H1 (cell line): ENCODE results near the gene CCDC102A. TPM values are rescaled to one million over a fixed set of nuclear protein-coding genes. Genes with fewer than 3 reads are reported as not detected.

Experiments used
- CBX5 ChIP-seq: fragments of 300-800, 300-1000 bp; sonication (generic); IDR thresholded peaks from 2 replicates; pipeline ENCODE4 v1.7.1; 2016; ENCODE audit warnings: antibody characterized with exemption, low read length, low read depth
- CHD2 ChIP-seq: IDR thresholded peaks from 2 replicates; pipeline ENCODE4 v1.6.1; 2012; ENCODE audit warnings: low read length, improper control_type of control experiment
- NANOG ChIP-seq: IDR thresholded peaks from 2 replicates; pipeline ENCODE4 v1.6.1; 2011; ENCODE audit warnings: low read length, low read depth, mild to moderate bottlenecking, inconsistent platforms; ENCODE audit not compliant: insufficient read depth, poor library complexity, severe bottlenecking
- ZNF274 ChIP-seq: IDR thresholded peaks from 2 replicates; pipeline ENCODE4 v1.7.0; 2012; ENCODE audit warnings: low read length, borderline replicate concordance; ENCODE audit errors: extremely low read depth
- polyA plus RNA-seq, 7 experiments: library from polyadenylated mRNA; depleted of rRNA in 3 of 7; stranded (reverse) in 5 of 7; unstranded in 2 of 7; fragments of >200 nt in 5 of 7; fragments of 200-250 nt in 2 of 7; gene quantifications; 1 replicate in 5 of 7; 2 replicates in 1 of 7; 4 replicates in 1 of 7; pipeline versions ENCODE4 v1.2.1 to v1.2.3, GENCODE V29; 2011 to 2013; ENCODE audit warnings: missing spikeins in 2 of 7, mixed read lengths in 2 of 7
- total RNA-seq: library from RNA; stranded (reverse); fragmentation: NEBNext Ultra II Directional; extraction: Animal tissue kit (Norgen Biotek cat#: 25700); gene quantifications from 2 replicates; pipeline ENCODE4 v1.2.1, GENCODE V29; 2021

The CCDC102A gene
- total and polyA plus RNA-seq, 2 of the 8 experiments (the other 6 are each of a cell fraction or from before 2014, with no cell fraction given) = 4.0 to 7.5 TPM

DNA sequence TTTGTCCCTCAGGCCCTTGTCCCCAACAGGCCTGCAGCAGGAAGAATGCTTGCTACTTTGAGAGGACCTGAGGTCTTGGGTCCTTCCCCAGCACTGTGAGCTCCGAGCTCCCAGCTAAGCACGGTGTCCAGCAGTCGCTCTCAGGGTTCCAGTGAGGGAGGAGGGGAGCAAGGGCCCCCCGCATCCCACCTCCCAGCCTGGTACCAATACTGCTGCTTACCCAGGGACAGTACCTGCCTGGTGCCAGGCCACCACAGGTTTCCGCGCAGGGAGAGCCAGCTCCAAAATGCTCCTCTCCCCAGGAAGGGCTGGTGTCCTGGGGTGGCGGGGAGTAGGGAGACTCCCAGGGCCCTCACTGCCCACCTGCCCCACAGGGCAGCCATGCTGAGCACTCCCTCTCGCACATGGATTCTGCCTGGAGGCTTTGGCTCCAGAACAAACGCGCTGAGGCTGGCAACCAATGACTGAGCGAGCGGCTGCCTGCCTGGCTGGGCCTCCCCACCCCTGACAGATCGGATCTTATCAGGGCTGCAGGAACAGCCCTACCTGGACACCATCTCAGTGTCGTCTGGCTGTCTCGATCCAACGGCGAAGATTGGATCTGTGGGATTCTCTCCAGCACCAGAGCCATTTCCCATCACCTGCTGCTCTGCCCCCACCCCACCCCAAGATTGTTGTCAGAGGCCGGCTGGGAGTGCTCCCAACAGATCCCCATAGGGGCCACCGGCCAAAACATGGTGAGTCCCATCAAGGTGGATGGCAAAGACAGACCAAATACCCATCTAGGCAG is 52.5 kb downstream of the CCDC102A start (continued):
- TF ChIP-seq NANOG = no peak
- no peak for TF ChIP-seq CBX5
- TF ChIP-seq ZNF274 = no peak
- no peak for TF ChIP-seq CHD2
